H9 (cell line): Measurements from ENCODE around the gene CCM2. TPM values are rescaled to one million over a fixed set of nuclear protein-coding genes. Genes with fewer than 3 reads are reported as not detected.
A peak's percentile ranks its signal among the peaks of the same experiment; 100 is the strongest.

Source experiments
- DNase-seq: peaks from one replicate; pipeline ENCODE4 v3.0.0-alpha.2; 2017
- H2AFZ ChIP-seq: one replicate; pipeline ENCODE4 v1.6.1; 2013; ENCODE audit warnings: mild to moderate bottlenecking, low read length, control low read depth, moderate library complexity
- H2AK5ac ChIP-seq: 2 replicates; pipeline ENCODE4 v1.6.1; 2013; ENCODE audit warnings: low read length, control low read depth, mixed read lengths; ENCODE audit not compliant: insufficient read length
- H2BK120ac ChIP-seq: one replicate; pipeline ENCODE4 v1.6.1; 2013; ENCODE audit warnings: low read depth, mild to moderate bottlenecking, low read length, control low read depth, inconsistent platforms; ENCODE audit not compliant: poor library complexity, severe bottlenecking
- H2BK12ac ChIP-seq: 2 replicates; pipeline ENCODE4 v1.6.1; 2013; ENCODE audit warnings: low read length, control low read depth, mixed read lengths, low read depth; ENCODE audit not compliant: insufficient read length
- H2BK15ac ChIP-seq: 2 replicates; pipeline ENCODE4 v1.6.1; 2013; ENCODE audit warnings: low read depth, low read length, control low read depth
- H2BK20ac ChIP-seq: one replicate; pipeline ENCODE4 v1.6.1; 2013; ENCODE audit warnings: low read depth, mild to moderate bottlenecking, low read length, control low read depth, inconsistent platforms; ENCODE audit not compliant: poor library complexity, severe bottlenecking
- H2BK5ac ChIP-seq: 2 replicates; pipeline ENCODE4 v1.6.1; 2013; ENCODE audit warnings: low read length, control low read depth, mixed read lengths; ENCODE audit not compliant: insufficient read length
- H3K14ac ChIP-seq: 2 replicates; pipeline ENCODE4 v1.6.1; 2013; ENCODE audit warnings: low read length, control low read depth; ENCODE audit not compliant: insufficient read depth
- H3K18ac ChIP-seq: 2 replicates; pipeline ENCODE4 v1.6.1; 2013; ENCODE audit warnings: low read depth, mild to moderate bottlenecking, mixed read lengths, low read length, control low read depth; ENCODE audit not compliant: insufficient read length
- H3K23ac ChIP-seq: 2 replicates; pipeline ENCODE4 v1.6.1; 2013; ENCODE audit warnings: low read length, control low read depth, mixed read lengths, low read depth; ENCODE audit not compliant: insufficient read length
- H3K23me2 ChIP-seq: 2 replicates; pipeline ENCODE4 v1.6.1; 2013; ENCODE audit warnings: low read depth, mild to moderate bottlenecking, mixed read lengths, low read length, control low read depth; ENCODE audit not compliant: insufficient read length, poor library complexity, severe bottlenecking
- H3K27ac ChIP-seq: 2 replicates; pipeline ENCODE4 v1.5.1; 2013; ENCODE audit warnings: low read length, control low read depth, mixed read lengths, low read depth; ENCODE audit not compliant: insufficient read length
- H3K27me3 ChIP-seq: 2 replicates; pipeline ENCODE4 v1.6.1; 2013; ENCODE audit warnings: low read length, control low read depth, inconsistent platforms; ENCODE audit not compliant: insufficient read depth
- H3K4ac ChIP-seq: 2 replicates; pipeline ENCODE4 v1.6.1; 2013; ENCODE audit warnings: low read depth, mild to moderate bottlenecking, control low read depth, inconsistent platforms, low read length, moderate library complexity
- H3K4me1 ChIP-seq: 2 replicates; pipeline ENCODE4 v1.6.1; 2013; ENCODE audit warnings: low read length, control low read depth, inconsistent platforms; ENCODE audit not compliant: insufficient read depth
- H3K4me2 ChIP-seq: 2 replicates; pipeline ENCODE4 v1.6.1; 2013; ENCODE audit warnings: low read length, control low read depth, mixed read lengths; ENCODE audit not compliant: insufficient read length, insufficient read depth
- H3K56ac ChIP-seq: 2 replicates; pipeline ENCODE4 v1.6.1; 2013; ENCODE audit warnings: low read depth, mild to moderate bottlenecking, mixed read lengths, low read length, control low read depth; ENCODE audit not compliant: insufficient read length
- H3K79me1 ChIP-seq: 2 replicates; pipeline ENCODE4 v1.6.1; 2013; ENCODE audit warnings: low read depth, mild to moderate bottlenecking, moderate library complexity, low read length, control low read depth, inconsistent platforms; ENCODE audit not compliant: insufficient read depth, poor library complexity, severe bottlenecking
- H3K79me2 ChIP-seq: 2 replicates; pipeline ENCODE4 v1.6.1; 2013; ENCODE audit warnings: low read length, control low read depth, inconsistent platforms; ENCODE audit not compliant: insufficient read depth
- H3K9ac ChIP-seq: 2 replicates; pipeline ENCODE4 v1.6.1; 2013; ENCODE audit warnings: low read length, control low read depth, mixed read lengths; ENCODE audit not compliant: insufficient read length; ENCODE audit errors: extremely low read depth
- H3K9me3 ChIP-seq: one replicate; pipeline ENCODE4 v1.6.1; 2013; ENCODE audit warnings: low read depth, low read length, inconsistent platforms; ENCODE audit not compliant: control insufficient read depth
- H3T11ph ChIP-seq: one replicate; pipeline ENCODE4 v1.6.1; 2013; ENCODE audit warnings: mild to moderate bottlenecking, low read length, control low read depth, inconsistent platforms
- H4K20me1 ChIP-seq: one replicate; pipeline ENCODE4 v1.6.1; 2013; ENCODE audit not compliant: control insufficient read depth, insufficient read length, insufficient read depth
- H4K5ac ChIP-seq: 2 replicates; pipeline ENCODE4 v1.6.1; 2013; ENCODE audit warnings: low read depth, mild to moderate bottlenecking, mixed read lengths, low read length, control low read depth; ENCODE audit not compliant: insufficient read length
- H4K8ac ChIP-seq: replicated peaks from 2 replicates; pipeline ENCODE4 v1.6.1; 2013; ENCODE audit warnings: low read length, control low read depth, mixed read lengths, low read depth; ENCODE audit not compliant: insufficient read length
- H4K91ac ChIP-seq: 2 replicates; pipeline ENCODE4 v1.6.1; 2013; ENCODE audit warnings: low read depth, mild to moderate bottlenecking, moderate library complexity, mixed read lengths, low read length, control low read depth; ENCODE audit not compliant: insufficient read length
- H3K27ac Mint-ChIP-seq, 3 experiments: 2 replicates in 2 of 3; 3 replicates in 1 of 3; pipeline ENCODE4 v1.8.0; 2020 to 2021; ENCODE audit warnings: mixed read lengths in 3 of 3, mild to moderate bottlenecking in 1 of 3, moderate library complexity in 1 of 3
- H3K27me3 Mint-ChIP-seq: 2 replicates; pipeline ENCODE4 v1.8.0; 2021; ENCODE audit warnings: low read depth, mild to moderate bottlenecking, moderate library complexity, mixed read lengths
- H3K36me3 Mint-ChIP-seq, 3 experiments: 2 replicates in 2 of 3; 3 replicates in 1 of 3; pipeline ENCODE4 v1.8.0; 2020 to 2021; ENCODE audit warnings: low read depth in 3 of 3, mixed read lengths in 3 of 3; ENCODE audit not compliant: insufficient read depth in 1 of 3
- H3K4me1 Mint-ChIP-seq, 2 experiments: 2 replicates each; pipeline ENCODE4 v1.8.0; 2020; ENCODE audit warnings: mixed read lengths in 2 of 2
- H3K4me3 Mint-ChIP-seq, 2 experiments: 2 replicates in 1 of 2; 3 replicates in 1 of 2; pipeline ENCODE4 v1.8.0; 2020 to 2021; ENCODE audit warnings: mild to moderate bottlenecking in 2 of 2, mixed read lengths in 2 of 2, moderate library complexity in 1 of 2
- H3K9me3 Mint-ChIP-seq, 2 experiments: 2 replicates in 1 of 2; 3 replicates in 1 of 2; pipeline ENCODE4 v1.8.0; 2020; ENCODE audit warnings: mild to moderate bottlenecking in 2 of 2, mixed read lengths in 2 of 2, moderate library complexity in 1 of 2
- WGBS: extraction: QIAGEN DNeasy Blood & Tissue Kit; methylation state at CpG from one replicate; pipeline ENCODE4 v1.1.7; 2013; ENCODE audit warnings: missing lambda C conversion rate, low lambda C conversion rate, mixed read lengths; ENCODE audit not compliant: insufficient read length; ENCODE audit errors: extremely low coverage; 5-methylcytosine and 5-hydroxymethylcytosine counted together
- total RNA-seq: library from RNA; stranded (reverse); gene quantifications from 2 replicates; pipeline ENCODE4 v1.2.1, GENCODE V29; 2021
- TF ChIP-seq, protein P1 (sequence below): fragments of 200-600 bp; sonication (generic); conservative IDR thresholded peaks from 3 replicates; pipeline ENCODE4 v1.8.0; 2021; ENCODE audit warnings: antibody characterized with exemption, mild to moderate bottlenecking

CCM2 gene
- total RNA-seq, 1 experiment from 2014 or later: 30.4 TPM

DNA sequence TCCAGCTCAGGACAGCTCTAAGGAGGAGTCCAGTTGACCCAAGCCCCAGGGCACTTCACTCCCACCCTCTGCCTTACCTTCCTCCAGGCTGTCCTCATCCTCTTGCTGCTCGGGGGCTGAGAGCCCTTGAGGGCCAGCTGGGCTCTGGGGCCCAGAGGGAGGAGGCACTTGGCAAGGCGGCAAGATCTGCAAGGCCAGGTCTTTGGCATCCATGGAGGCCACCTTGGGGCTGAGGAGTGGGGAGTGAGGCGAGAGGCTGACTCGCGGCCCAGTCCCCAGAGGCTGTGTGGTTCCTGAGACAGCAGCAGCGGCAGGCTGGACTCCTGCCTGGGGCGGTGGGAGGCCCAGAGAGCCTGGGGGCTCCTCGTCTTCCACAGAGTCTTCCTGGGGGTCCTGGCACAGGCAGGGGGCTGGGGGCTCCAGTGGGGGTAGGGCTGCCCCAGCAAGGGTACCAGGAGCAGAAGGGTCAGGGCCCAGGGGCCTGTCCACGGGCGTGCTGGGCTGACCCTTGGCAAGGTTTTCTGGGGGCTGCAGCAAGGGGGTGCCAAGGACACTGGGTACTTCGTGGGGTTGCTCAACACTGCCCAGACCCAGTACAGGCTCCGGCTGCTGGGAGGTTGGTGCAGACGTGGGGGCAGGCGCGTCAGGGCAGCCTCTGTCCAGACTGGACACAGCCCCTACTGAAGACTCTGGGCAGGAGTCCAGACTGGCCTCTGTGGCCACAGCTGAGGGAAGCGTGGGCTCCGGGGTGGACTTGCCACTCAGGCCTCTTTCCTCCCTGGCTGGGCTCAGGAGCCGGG is 82.2 kb downstream of the CCM2 start:
- Histone ChIP-seq H3K79me2 (no peaks in the 10 kb centered on the region), H2BK15ac (no peak overlapping the region), H3K56ac (no peak overlapping the region), H3T11ph (no peak overlapping the region), H2BK5ac (no peak overlapping the region), H3K18ac (no peak overlapping the region), H3K23me2 (no peaks in the 10 kb centered on the region), H2BK120ac (no peak overlapping the region), H3K9me3 (no peaks in the 10 kb centered on the region), H2AK5ac (no peak overlapping the region), H3K27ac (no peak overlapping the region), H3K4me1 (no peaks in the 10 kb centered on the region), H3K79me1 (no peaks in the 10 kb centered on the region), H3K4ac (no peak overlapping the region), H2AFZ (no peak overlapping the region), H4K8ac (no peak overlapping the region), H2BK20ac (no peak overlapping the region), H3K23ac (no peak overlapping the region), H4K20me1 (no peaks in the 10 kb centered on the region), H2BK12ac (no peak overlapping the region), H3K9ac (no peak overlapping the region), H4K91ac (no peak overlapping the region), H4K5ac (no peak overlapping the region), H3K27me3 (no peaks in the 10 kb centered on the region), H3K4me2 (no peak overlapping the region), H3K14ac (no peak overlapping the region; the same call in 1 of the 2 replicates)
- Mint-ChIP-seq H3K27me3 (peaks cover 11% of the 10 kb centered on the region), H3K4me3 (no peak overlapping the region), H3K27ac (peak overlapping the region in 1 of 3 experiments; percentile 94; a peak in 1 of 7 replicates), H3K9me3 (peaks cover 0 to 3% of the 10 kb centered on the region in 2 experiments; a peak in 2 of 5 replicates), H3K4me1 (no peaks in the 10 kb centered on the region), H3K36me3 (peaks cover 0 to 9% (median 0%) of the 10 kb centered on the region in 3 experiments; a peak in 3 of 7 replicates)
- DNase-seq: no peak
- TF ChIP-seq, protein P1, sequence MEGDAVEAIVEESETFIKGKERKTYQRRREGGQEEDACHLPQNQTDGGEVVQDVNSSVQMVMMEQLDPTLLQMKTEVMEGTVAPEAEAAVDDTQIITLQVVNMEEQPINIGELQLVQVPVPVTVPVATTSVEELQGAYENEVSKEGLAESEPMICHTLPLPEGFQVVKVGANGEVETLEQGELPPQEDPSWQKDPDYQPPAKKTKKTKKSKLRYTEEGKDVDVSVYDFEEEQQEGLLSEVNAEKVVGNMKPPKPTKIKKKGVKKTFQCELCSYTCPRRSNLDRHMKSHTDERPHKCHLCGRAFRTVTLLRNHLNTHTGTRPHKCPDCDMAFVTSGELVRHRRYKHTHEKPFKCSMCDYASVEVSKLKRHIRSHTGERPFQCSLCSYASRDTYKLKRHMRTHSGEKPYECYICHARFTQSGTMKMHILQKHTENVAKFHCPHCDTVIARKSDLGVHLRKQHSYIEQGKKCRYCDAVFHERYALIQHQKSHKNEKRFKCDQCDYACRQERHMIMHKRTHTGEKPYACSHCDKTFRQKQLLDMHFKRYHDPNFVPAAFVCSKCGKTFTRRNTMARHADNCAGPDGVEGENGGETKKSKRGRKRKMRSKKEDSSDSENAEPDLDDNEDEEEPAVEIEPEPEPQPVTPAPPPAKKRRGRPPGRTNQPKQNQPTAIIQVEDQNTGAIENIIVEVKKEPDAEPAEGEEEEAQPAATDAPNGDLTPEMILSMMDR: no peak
- no CpG with 5 or more reads among the region's 18 CpGs for WGBS
